ENCODE results near the gene PEX19.

PEX19 gene

GRCh38 chr1:160277987-160278386 lies 6.9 kb downstream of the PEX19 start:
- no peak for DNase-seq (ENCODE audit: extremely low read depth in 1 of 2, low read depth in 1 of 2)

GRCh38 chr1:160277330-160277729 lies 7.6 kb downstream of the PEX19 start:
- DNase-seq (ENCODE audit: extremely low read depth in 1 of 2, low read depth in 1 of 2): no peak

- no peak for DNase-seq (ENCODE audit: extremely low read depth in 1 of 2, low read depth in 1 of 2)
Observed at GRCh38 chr1:160271025-160271424, 13.9 kb downstream of the PEX19 start.

GRCh38 chr1:160267284-160267991 lies 17.5 kb downstream of the PEX19 start:
- DNase-seq (ENCODE audit: extremely low read depth in 1 of 2, low read depth in 1 of 2): no peak

- DNase-seq (ENCODE audit: extremely low read depth in 1 of 2, low read depth in 1 of 2): no peak
Observed at GRCh38 chr1:160264795-160265307, 20.1 kb downstream of the PEX19 start.

GRCh38 chr1:160261893-160262794 lies 22.8 kb downstream of the PEX19 start, which contains the start of gene DCAF8:
Gene DCAF8, minus strand, starts transcription at chr1:160262549. Its CDS starts 18,541 bp downstream, at chr1:160244008.
- peak; percentile 93 to 98 for DNase-seq (ENCODE audit: extremely low read depth in 1 of 2, low read depth in 1 of 2)

GRCh38 chr1:160261556-160261892 lies 23.4 kb downstream of the PEX19 start:
- DNase-seq (ENCODE audit: extremely low read depth in 1 of 2, low read depth in 1 of 2): peak; percentile 37 to 68

GRCh38 chr1:160260406-160261382 lies 24.2 kb downstream of the PEX19 start:
- DNase-seq (ENCODE audit: extremely low read depth in 1 of 2, low read depth in 1 of 2): no peak

- DNase-seq (ENCODE audit: extremely low read depth in 1 of 2, low read depth in 1 of 2): no peak
Observed at GRCh38 chr1:160258177-160258798, 26.6 kb downstream of the PEX19 start.

- DNase-seq (ENCODE audit: extremely low read depth in 1 of 2, low read depth in 1 of 2): no peak
Observed at GRCh38 chr1:160257411-160258015, 27.4 kb downstream of the PEX19 start.

GRCh38 chr1:160256396-160257046 lies 28.4 kb downstream of the PEX19 start:
- DNase-seq (ENCODE audit: extremely low read depth in 1 of 2, low read depth in 1 of 2): no peak

GRCh38 chr1:160255781-160256300 lies 29.1 kb downstream of the PEX19 start:
- DNase-seq (ENCODE audit: extremely low read depth in 1 of 2, low read depth in 1 of 2): no peak

- peak in 1 of 2 donors; percentile 25 for DNase-seq (ENCODE audit: extremely low read depth in 1 of 2, low read depth in 1 of 2)
Observed at GRCh38 chr1:160251687-160252526, 33.0 kb downstream of the PEX19 start.

GRCh38 chr1:160251011-160251410 lies 33.9 kb downstream of the PEX19 start:
- no peak for DNase-seq (ENCODE audit: extremely low read depth in 1 of 2, low read depth in 1 of 2)

GRCh38 chr1:160247053-160247452 lies 37.9 kb downstream of the PEX19 start:
- DNase-seq (ENCODE audit: extremely low read depth in 1 of 2, low read depth in 1 of 2): no peak

- DNase-seq (ENCODE audit: extremely low read depth in 1 of 2, low read depth in 1 of 2): no peak
Observed at GRCh38 chr1:160245434-160245833, 39.5 kb downstream of the PEX19 start.

GRCh38 chr1:160244209-160244608 lies 40.7 kb downstream of the PEX19 start:
- DNase-seq (ENCODE audit: extremely low read depth in 1 of 2, low read depth in 1 of 2): no peak

- DNase-seq (ENCODE audit: extremely low read depth in 1 of 2, low read depth in 1 of 2): no peak
Observed at GRCh38 chr1:160243767-160244166, 41.2 kb downstream of the PEX19 start.
